IMR-90 (cell line): Measurements from ENCODE around the gene UNC50. TPM values are rescaled to one million over a fixed set of nuclear protein-coding genes. Genes with fewer than 3 reads are reported as not detected.

Source experiments
- ATAC-seq: fragments of 200-7000 bp; cut with Tn5 transposase; 2 replicates; pipeline ENCODE4 v1.9.1; 2020; ENCODE audit warnings: low read depth, mild to moderate bottlenecking, moderate library complexity
- BruUV-seq: library from RNA; stranded (reverse); fragments of 400-500 nt; replicated peaks from 2 replicates; lab custom pipeline; 2021; lab: Mats Ljungman, UMichigan
- CTCF ChIA-PET: fragments of 300-600 bp; formaldehyde crosslinking; extraction: SDS; loops from one replicate; lab custom pipeline; 2021; ENCODE audit warnings: antibody characterized with exemption; lab: Yijun Ruan, JAX
- POLR2A ChIA-PET: fragments of 300-600 bp; sonication (Branson Sonifier 250); formaldehyde crosslinking; loops from one replicate; lab custom pipeline; 2022; ENCODE audit warnings: antibody characterized with exemption; ENCODE audit not compliant: unreplicated experiment; lab: Charles Lee
- DNase-seq: peaks from one replicate; pipeline ENCODE4 v3.0.0; 2013
- H2AFZ ChIP-seq: replicated peaks from 2 replicates; pipeline ENCODE3; 2013; ENCODE audit warnings: low read length, mild to moderate bottlenecking; ENCODE audit not compliant: poor library complexity
- H2AK5ac ChIP-seq: 2 replicates; pipeline ENCODE4 v1.6.1; 2013; ENCODE audit warnings: low read depth, low read length, inconsistent platforms
- H2AK9ac ChIP-seq: replicated peaks from 2 replicates; pipeline ENCODE3; 2013; ENCODE audit warnings: mild to moderate bottlenecking, low read depth, low read length, moderate library complexity; ENCODE audit not compliant: poor library complexity
- H2BK120ac ChIP-seq: 2 replicates; pipeline ENCODE4 v1.6.1; 2013; ENCODE audit warnings: low read depth, low read length, inconsistent platforms
- H2BK15ac ChIP-seq: 3 replicates; pipeline ENCODE4 v1.6.1; 2013; ENCODE audit warnings: low read depth, low read length, inconsistent platforms
- H2BK20ac ChIP-seq: 2 replicates; pipeline ENCODE4 v1.6.1; 2013; ENCODE audit warnings: low read depth, mild to moderate bottlenecking, inconsistent platforms, low read length, moderate library complexity
- H2BK5ac ChIP-seq: 2 replicates; pipeline ENCODE4 v1.6.1; 2013; ENCODE audit warnings: mild to moderate bottlenecking, low read depth, low read length, inconsistent platforms; ENCODE audit not compliant: poor library complexity, severe bottlenecking
- H3K14ac ChIP-seq: replicated peaks from 2 replicates; pipeline ENCODE4 v1.6.1; 2013; ENCODE audit warnings: low read depth, low read length, inconsistent platforms
- H3K18ac ChIP-seq: 2 replicates; pipeline ENCODE4 v1.6.1; 2013; ENCODE audit warnings: low read depth, low read length, control low read depth
- H3K23ac ChIP-seq: 2 replicates; pipeline ENCODE4 v1.6.1; 2013; ENCODE audit warnings: low read depth, low read length, inconsistent platforms
- H3K27ac ChIP-seq: 2 replicates; pipeline ENCODE4 v1.5.1; 2013; ENCODE audit warnings: mild to moderate bottlenecking, control low read depth, low read length; ENCODE audit not compliant: insufficient read depth
- H3K27me3 ChIP-seq: 2 replicates; pipeline ENCODE4 v1.6.1; 2013; ENCODE audit warnings: low read length; ENCODE audit not compliant: control insufficient read depth, insufficient read depth
- H3K36me3 ChIP-seq: 2 replicates; pipeline ENCODE4 v1.6.1; 2013; ENCODE audit warnings: low read length, mixed read lengths; ENCODE audit not compliant: control insufficient read depth, insufficient read depth
- H3K4ac ChIP-seq: 2 replicates; pipeline ENCODE4 v1.6.1; 2013; ENCODE audit warnings: low read depth, low read length, inconsistent platforms
- H3K4me1 ChIP-seq: 2 replicates; pipeline ENCODE4 v1.6.1; 2013; ENCODE audit warnings: low read length, mixed read lengths; ENCODE audit not compliant: control insufficient read depth, insufficient read depth
- H3K4me2 ChIP-seq: 2 replicates; pipeline ENCODE4 v1.6.1; 2013; ENCODE audit warnings: low read depth, mild to moderate bottlenecking, control low read depth, low read length, moderate library complexity
- H3K4me3 ChIP-seq: 2 replicates; pipeline ENCODE4 v1.5.1; 2013; ENCODE audit warnings: low read depth, mild to moderate bottlenecking, control low read depth, low read length, moderate library complexity; ENCODE audit not compliant: insufficient read depth
- H3K56ac ChIP-seq: 2 replicates; pipeline ENCODE4 v1.6.1; 2013; ENCODE audit warnings: low read length, inconsistent platforms; ENCODE audit not compliant: insufficient read depth; ENCODE audit errors: extremely low read depth
- H3K79me1 ChIP-seq, 2 experiments: 2 replicates each; pipeline ENCODE4 v1.6.1; 2013; ENCODE audit warnings: low read length in 2 of 2, inconsistent platforms in 1 of 2, low read depth in 1 of 2
- H3K9ac ChIP-seq: 2 replicates; pipeline ENCODE4 v1.6.1; 2013; ENCODE audit warnings: low read depth, low read length, control low read depth
- H3K9me1 ChIP-seq: 2 replicates; pipeline ENCODE4 v1.6.1; 2013; ENCODE audit warnings: low read length, inconsistent platforms; ENCODE audit not compliant: insufficient read depth
- H3K9me3 ChIP-seq: 2 replicates; pipeline ENCODE4 v1.6.1; 2013; ENCODE audit warnings: low read length; ENCODE audit not compliant: control insufficient read depth, insufficient read depth
- H4K20me1 ChIP-seq: 2 replicates; pipeline ENCODE4 v1.6.1; 2013; ENCODE audit warnings: low read length, inconsistent platforms; ENCODE audit not compliant: insufficient read depth
- H4K5ac ChIP-seq: 2 replicates; pipeline ENCODE4 v1.6.1; 2013; ENCODE audit warnings: mild to moderate bottlenecking, low read depth, low read length, control low read depth
- H4K8ac ChIP-seq, 2 experiments: 2 replicates each; pipeline ENCODE4 v1.6.1; 2013; ENCODE audit warnings: low read depth in 2 of 2, low read length in 2 of 2, control low read depth in 1 of 2, inconsistent platforms in 1 of 2
- H4K91ac ChIP-seq: 2 replicates; pipeline ENCODE4 v1.6.1; 2013; ENCODE audit warnings: low read depth, low read length, inconsistent platforms; ENCODE audit not compliant: insufficient read depth
- BHLHE40 ChIP-seq: fragments of 150-350 bp; IDR thresholded peaks from 2 replicates; pipeline ENCODE4 v1.6.1; 2016; ENCODE audit warnings: mild to moderate bottlenecking, low read depth, low read length
- CEBPB ChIP-seq: IDR thresholded peaks from 2 replicates; pipeline ENCODE4 v1.6.1; 2012; ENCODE audit warnings: low read depth, low read length, improper control_type of control experiment
- CHD1 ChIP-seq: IDR thresholded peaks from 2 replicates; pipeline ENCODE4 v1.6.1; 2012; ENCODE audit warnings: low read depth, low read length, improper control_type of control experiment
- CTCF ChIP-seq: conservative IDR thresholded peaks from 2 replicates; pipeline ENCODE4 v1.5.1; 2012; ENCODE audit warnings: mild to moderate bottlenecking, low read depth, low read length, improper control_type of control experiment
- ELK1 ChIP-seq: fragments of 150-350 bp; IDR thresholded peaks from 2 replicates; pipeline ENCODE4 v1.6.1; 2016; ENCODE audit warnings: low read depth, mild to moderate bottlenecking, low read length, moderate library complexity, borderline replicate concordance
- FOS ChIP-seq: fragments of 150-350 bp; IDR thresholded peaks from 2 replicates; pipeline ENCODE4 v1.6.1; 2016; ENCODE audit warnings: low read depth, low read length
- MAFK ChIP-seq: IDR thresholded peaks from 2 replicates; pipeline ENCODE4 v1.6.1; 2012; ENCODE audit warnings: low read depth, low read length, improper control_type of control experiment
- MAZ ChIP-seq: IDR thresholded peaks from 2 replicates; pipeline ENCODE4 v1.6.1; 2012; ENCODE audit warnings: low read depth, mild to moderate bottlenecking, low read length, improper control_type of control experiment, moderate library complexity, borderline replicate concordance
- MXI1 ChIP-seq: IDR thresholded peaks from 2 replicates; pipeline ENCODE4 v1.6.1; 2012; ENCODE audit warnings: low read depth, mild to moderate bottlenecking, low read length, moderate library complexity, borderline replicate concordance
- NFE2L2 ChIP-seq: fragments of 150-350 bp; IDR thresholded peaks from 2 replicates; pipeline ENCODE4 v1.6.1; 2016; ENCODE audit warnings: low read depth, mild to moderate bottlenecking, low read length
- POLR2A ChIP-seq: IDR thresholded peaks from 2 replicates; pipeline ENCODE4 v1.6.1; 2012; ENCODE audit warnings: mild to moderate bottlenecking, low read depth, low read length
- RAD21 ChIP-seq: IDR thresholded peaks from 2 replicates; pipeline ENCODE4 v1.6.1; 2012; ENCODE audit warnings: low read length, improper control_type of control experiment
- RCOR1 ChIP-seq: IDR thresholded peaks from 2 replicates; pipeline ENCODE4 v1.6.1; 2012; ENCODE audit warnings: mild to moderate bottlenecking, low read length, improper control_type of control experiment; ENCODE audit not compliant: insufficient replicate concordance
- USF2 ChIP-seq: fragments of 150-350 bp; IDR thresholded peaks from 2 replicates; pipeline ENCODE4 v1.6.1; 2017; ENCODE audit warnings: mild to moderate bottlenecking, antibody characterized with exemption, low read length, low read depth
- WGBS, 2 experiments: methylation state at CpG; one replicate each; pipeline versions ENCODE4 v1.1.5 to v1.1.7; 2013; ENCODE audit warnings: missing lambda C conversion rate in 2 of 2; ENCODE audit not compliant: insufficient read length in 1 of 2; ENCODE audit errors: extremely low coverage in 2 of 2; 5-methylcytosine and 5-hydroxymethylcytosine counted together
- dilution Hi-C: fragments of 300-500 bp; cut with HindIII; formaldehyde crosslinking; loops from one replicate; pipeline ENCODE4 v1.14.3; 2018; ENCODE audit warnings: low sequenced_read_pairs; ENCODE audit not compliant: unreplicated experiment
- in situ Hi-C: fragments of 300-500 bp; cut with MboI; formaldehyde crosslinking; loops from 3 replicates; pipeline ENCODE4 v1.14.3; 2019; ENCODE audit warnings: low sequenced_read_pairs, inconsistent platforms, mixed read lengths
- intact Hi-C: fragments of 100-400 bp; cut with micrococcal nuclease; formaldehyde crosslinking; loops from 2 replicates; pipeline ENCODE4 v1.10.0; 2022
- polyA plus RNA-seq, 3 experiments: library from polyadenylated mRNA; depleted of rRNA; stranded (reverse); fragments of >200 nt; gene quantifications; 2 replicates each; pipeline ENCODE4 v1.2.3, GENCODE V29; 2012; ENCODE audit warnings: low replicate concordance in 1 of 3
- total RNA-seq: library from RNA; depleted of rRNA; stranded (reverse); fragments of >200 nt; gene quantifications from 2 replicates; pipeline ENCODE4 v1.2.3, GENCODE V29; 2012

The UNC50 gene
- total and polyA plus RNA-seq, 2 of the 4 experiments (the other 2 are of a cell fraction) = 18.3 to 34.1 TPM

GRCh38 chr2:98580656-98581284 is 27.6 kb upstream of the UNC50 start:
- in situ Hi-C loops = no loop called here
- no peak overlapping the region for H3K4me2 ChIP-seq
- H3K56ac ChIP-seq = no peak overlapping the region
- H3K9ac ChIP-seq = no peak overlapping the region
- no peak overlapping the region for H2AK5ac ChIP-seq
- no peaks in the 10 kb centered on the region; the same call in 1 of the 2 replicates for H3K9me1 ChIP-seq
- H3K4ac ChIP-seq = no peak overlapping the region
- no peak overlapping the region for H3K18ac ChIP-seq
- no peaks in the 10 kb centered on the region for H3K79me1 ChIP-seq
- H2BK5ac ChIP-seq = no peak overlapping the region
- DNase-seq (no peak), ATAC-seq (no peak)
- H2AFZ ChIP-seq = no peak overlapping the region
- H3K36me3 ChIP-seq = peaks cover 14% of the 10 kb centered on the region
- ChIA-PET CTCF (no interaction called here), POLR2A (no interaction called here)
- WGBS, 2 experiments = no CpG with 5 or more reads among the region's 10 CpGs
- no peaks in the 10 kb centered on the region for H3K9me3 ChIP-seq
- H3K14ac ChIP-seq = no peak overlapping the region
- H3K4me1 ChIP-seq = no peaks in the 10 kb centered on the region
- H3K4me3 ChIP-seq = no peak overlapping the region
- peak overlapping the region; percentile 40 for H2AK9ac ChIP-seq
- no peak overlapping the region for H4K91ac ChIP-seq
- no peak overlapping the region for H2BK15ac ChIP-seq
- no peaks in the 10 kb centered on the region for H4K20me1 ChIP-seq
- BruUV-seq = no TSS peak
- H3K27me3 ChIP-seq = no peaks in the 10 kb centered on the region
- no peak overlapping the region for H4K5ac ChIP-seq
- TF ChIP-seq CTCF (no peak), BHLHE40 (no peak), RCOR1 (no peak), MXI1 (no peak), MAFK (no peak), MAZ (no peak), CHD1 (no peak), ELK1 (no peak), USF2 (no peak), RAD21 (no peak), NFE2L2 (no peak), POLR2A (no peak), FOS (no peak), CEBPB (no peak)
- intact Hi-C loops = no loop called here
- H2BK20ac ChIP-seq = no peak overlapping the region
- no peak overlapping the region for H4K8ac ChIP-seq
- H2BK120ac ChIP-seq = no peak overlapping the region
- H3K27ac ChIP-seq = no peak overlapping the region
- H3K23ac ChIP-seq = no peak overlapping the region
- dilution Hi-C loops = no loop called here
